ENCODE data around the gene ATF6B.

DNA sequence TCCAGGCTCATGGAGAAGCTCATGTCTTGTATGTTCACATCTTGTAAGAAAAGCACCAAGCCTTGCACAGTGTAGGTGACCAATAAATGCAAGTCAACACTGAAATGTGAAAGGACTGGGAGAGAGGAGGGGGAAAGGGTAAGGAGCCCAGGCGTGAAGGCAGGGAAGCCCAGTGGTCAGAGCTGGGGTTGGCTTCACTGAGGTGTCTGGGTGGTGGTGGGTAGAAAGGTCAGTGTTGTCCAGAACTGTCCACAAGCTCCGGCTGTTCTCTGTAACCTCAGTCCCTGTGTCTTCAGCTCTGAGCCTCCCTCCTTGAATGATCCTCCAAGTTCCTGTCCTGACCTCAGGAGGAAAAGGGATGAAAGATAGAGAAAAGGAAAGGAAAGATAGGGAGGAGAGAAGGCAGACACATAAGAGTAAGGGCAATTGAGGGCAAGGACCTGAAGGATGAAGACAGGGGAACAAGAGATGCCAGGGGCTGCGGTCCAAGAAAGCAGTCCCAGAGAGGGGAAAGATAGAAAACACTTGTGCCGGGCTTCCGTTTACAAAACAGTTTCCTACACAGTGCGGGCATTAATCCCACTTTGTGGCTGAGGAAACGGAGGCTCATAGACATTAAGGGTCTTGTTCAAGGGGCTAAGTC is 16.5 kb downstream of the ATF6B start:
- no peak for TF ChIP-seq POLR2A (IDR thresholded peaks at IDR 0.05)
- TF ChIP-seq, protein P1, sequence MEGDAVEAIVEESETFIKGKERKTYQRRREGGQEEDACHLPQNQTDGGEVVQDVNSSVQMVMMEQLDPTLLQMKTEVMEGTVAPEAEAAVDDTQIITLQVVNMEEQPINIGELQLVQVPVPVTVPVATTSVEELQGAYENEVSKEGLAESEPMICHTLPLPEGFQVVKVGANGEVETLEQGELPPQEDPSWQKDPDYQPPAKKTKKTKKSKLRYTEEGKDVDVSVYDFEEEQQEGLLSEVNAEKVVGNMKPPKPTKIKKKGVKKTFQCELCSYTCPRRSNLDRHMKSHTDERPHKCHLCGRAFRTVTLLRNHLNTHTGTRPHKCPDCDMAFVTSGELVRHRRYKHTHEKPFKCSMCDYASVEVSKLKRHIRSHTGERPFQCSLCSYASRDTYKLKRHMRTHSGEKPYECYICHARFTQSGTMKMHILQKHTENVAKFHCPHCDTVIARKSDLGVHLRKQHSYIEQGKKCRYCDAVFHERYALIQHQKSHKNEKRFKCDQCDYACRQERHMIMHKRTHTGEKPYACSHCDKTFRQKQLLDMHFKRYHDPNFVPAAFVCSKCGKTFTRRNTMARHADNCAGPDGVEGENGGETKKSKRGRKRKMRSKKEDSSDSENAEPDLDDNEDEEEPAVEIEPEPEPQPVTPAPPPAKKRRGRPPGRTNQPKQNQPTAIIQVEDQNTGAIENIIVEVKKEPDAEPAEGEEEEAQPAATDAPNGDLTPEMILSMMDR (IDR thresholded peaks at IDR 0.05) = no peak

Data from lower leg skin (tissue), 3 donors.